ENCODE measurements around the gene FPGS.
"Not testable (repeated sequence)": the region's sequence is repeated elsewhere in the genome, so short reads cannot be mapped to it uniquely, and the experiment has no call there.

The FPGS gene

GRCh38 chr9:127812011-127812410 is 9.3 kb downstream of the FPGS start:
- DNase-seq (ENCODE audit: low spot score): no peak

GRCh38 chr9:127812936-127813675 is 10.4 kb downstream of the FPGS start:
- DNase-seq (ENCODE audit: low spot score): no peak

DNA sequence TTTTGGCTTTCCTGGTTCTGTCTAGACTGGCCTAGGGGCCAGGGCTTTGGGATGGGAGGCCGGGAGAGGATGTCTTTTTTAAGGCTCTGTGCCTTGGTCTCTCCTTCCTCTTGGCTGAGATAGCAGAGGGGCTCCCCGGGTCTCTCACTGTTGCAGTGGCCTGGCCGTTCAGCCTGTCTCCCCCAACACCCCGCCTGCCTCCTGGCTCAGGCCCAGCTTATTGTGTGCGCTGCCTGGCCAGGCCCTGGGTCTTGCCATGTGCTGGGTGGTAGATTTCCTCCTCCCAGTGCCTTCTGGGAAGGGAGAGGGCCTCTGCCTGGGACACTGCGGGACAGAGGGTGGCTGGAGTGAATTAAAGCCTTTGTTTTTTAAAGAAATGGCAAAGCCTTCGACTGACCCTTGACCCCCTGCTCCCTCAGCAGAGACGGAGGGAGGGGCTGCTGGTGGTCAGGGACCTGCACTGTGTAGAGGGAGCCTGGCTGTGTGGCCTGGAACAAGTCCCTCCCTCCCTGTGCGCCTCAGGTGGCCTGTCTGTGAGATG is 11.1 kb downstream of the FPGS start:
- no peak for DNase-seq (ENCODE audit: low spot score)

DNA sequence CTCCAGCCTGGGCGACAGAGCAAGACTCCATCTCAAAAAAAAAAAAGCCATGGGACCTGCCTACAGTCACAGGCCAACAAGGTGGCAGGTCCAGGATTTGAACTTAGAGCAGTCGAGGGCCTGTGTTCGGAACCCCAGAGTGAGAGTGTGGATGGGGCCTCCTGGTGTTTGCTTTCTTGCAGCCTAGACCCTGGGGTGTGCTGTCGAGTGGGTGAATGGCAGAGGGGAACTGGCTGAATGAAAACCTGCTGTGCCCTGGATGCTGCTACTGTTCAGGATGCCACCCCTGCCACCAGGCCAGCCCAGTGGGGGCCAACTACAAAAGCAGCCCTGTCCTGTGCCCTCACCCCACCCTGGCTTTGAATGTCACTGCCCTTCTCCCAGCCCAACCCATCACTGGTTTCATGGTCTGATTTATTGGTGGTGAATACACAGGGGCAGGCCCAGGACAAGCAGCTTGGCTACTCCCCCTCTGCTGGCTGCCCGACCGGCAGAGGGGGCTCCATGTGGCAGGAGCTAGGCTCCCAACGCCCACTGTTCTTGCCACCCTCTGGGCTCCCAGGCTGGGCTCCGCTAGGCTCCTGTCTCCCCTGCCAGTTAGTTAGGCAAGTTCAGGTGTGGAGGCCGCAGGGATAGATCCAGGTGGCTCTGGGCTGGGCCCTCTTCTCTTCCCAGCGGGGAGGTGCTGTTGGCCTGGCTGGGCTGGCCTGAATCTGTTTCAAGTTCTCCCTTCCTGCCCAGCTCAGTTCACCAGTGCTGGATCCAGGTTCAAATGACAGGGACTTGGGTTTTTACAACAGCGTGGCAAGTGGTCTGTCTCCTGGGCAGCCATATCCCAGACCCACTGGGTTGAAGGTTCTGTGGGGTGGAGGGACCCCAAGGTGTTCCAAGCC is 12.2 kb downstream of the FPGS start:
- no peak for DNase-seq (ENCODE audit: low spot score)

DNA sequence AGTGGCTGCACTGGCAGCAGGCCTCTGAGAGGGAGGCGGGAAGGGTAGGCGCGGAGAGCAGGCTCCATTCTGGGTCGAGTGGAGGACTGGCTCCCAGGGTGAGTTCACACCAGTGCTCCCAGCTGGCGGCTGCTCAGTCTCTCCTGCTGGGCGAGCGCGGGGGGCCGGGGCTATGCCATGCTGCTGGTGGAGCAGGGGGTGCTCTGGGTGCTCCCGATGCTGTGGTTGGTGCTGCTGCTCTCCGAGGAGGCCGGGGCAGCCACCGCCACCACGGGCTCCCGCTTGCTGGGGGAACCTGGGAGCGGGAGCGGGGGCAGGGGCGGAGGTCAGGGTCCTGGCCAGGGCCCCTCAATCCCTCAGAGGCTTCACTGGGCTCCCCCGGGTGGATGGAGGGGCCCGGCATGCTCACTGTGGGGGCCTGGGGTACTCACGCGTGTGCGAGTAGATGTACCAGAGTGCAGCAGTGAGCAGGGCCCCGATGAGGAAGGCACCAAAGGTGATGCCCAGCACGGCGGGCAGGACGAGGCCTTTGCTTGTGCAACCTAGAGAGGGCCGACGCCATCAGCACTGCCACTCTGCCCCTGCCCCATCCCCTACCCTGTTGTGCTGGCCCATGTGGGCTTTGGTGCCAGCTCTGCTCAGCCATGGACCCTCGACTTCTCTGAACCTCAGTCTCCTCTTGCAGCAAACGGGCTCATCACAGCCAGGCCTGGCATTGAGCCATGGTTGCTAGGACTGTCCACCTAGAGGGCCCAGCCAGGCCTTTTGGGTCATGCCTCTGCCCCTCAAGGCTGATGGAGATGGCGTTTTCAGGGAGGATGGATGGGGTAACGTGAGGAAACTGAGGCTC is 13.1 kb downstream of the FPGS start:
- DNase-seq (ENCODE audit: low spot score): no peak

DNA sequence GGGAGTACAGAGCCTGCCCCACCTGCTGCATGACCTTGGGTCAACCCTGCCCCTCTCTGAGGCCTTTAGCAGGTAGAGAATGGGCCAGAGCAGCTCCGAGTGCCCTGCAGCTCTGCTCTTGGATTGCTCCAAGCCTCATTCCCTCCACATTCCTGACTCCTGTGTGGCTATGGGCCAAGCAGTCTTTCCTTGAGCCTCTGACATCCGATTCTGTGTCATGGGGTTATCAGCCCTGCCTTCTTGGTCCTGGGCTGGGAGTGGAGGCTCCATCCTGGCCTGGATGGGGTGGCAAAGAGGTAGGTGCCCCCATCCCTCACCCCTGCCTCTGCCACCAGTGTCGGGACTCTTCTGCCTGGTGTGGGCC is 13.7 kb downstream of the FPGS start:
- no peak for DNase-seq (ENCODE audit: low spot score)

GRCh38 chr9:127816728-127817127 is 14.0 kb downstream of the FPGS start:
- no peak for DNase-seq (ENCODE audit: low spot score)

- peak; percentile 70 for DNase-seq (ENCODE audit: low spot score)
These were observed 15.3 kb downstream of the FPGS start for GRCh38 chr9:127817881-127818434.

- DNase-seq (ENCODE audit: low spot score): no peak
These were observed 15.9 kb downstream of the FPGS start for GRCh38 chr9:127818574-127818973.

DNA sequence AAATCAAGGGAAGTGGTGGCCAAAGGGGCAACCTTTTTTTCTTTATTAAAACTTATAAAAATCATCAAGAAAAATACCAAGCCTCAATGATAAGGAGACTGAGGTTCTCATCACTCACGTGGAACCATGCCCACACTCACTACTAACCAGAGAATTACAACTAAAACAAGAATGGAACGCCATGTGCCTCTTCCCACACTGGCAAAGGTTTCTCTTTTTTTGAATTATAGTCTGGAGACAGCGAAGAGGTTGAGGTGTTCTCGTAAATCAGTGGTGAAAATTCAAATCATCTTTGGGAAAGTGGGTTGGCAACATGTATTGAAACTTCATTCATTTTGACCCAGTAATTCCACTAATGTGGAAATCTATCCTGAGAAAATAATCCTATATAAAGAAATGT is 19.4 kb downstream of the FPGS start:
- DNase-seq (ENCODE audit: low spot score): no peak

DNA sequence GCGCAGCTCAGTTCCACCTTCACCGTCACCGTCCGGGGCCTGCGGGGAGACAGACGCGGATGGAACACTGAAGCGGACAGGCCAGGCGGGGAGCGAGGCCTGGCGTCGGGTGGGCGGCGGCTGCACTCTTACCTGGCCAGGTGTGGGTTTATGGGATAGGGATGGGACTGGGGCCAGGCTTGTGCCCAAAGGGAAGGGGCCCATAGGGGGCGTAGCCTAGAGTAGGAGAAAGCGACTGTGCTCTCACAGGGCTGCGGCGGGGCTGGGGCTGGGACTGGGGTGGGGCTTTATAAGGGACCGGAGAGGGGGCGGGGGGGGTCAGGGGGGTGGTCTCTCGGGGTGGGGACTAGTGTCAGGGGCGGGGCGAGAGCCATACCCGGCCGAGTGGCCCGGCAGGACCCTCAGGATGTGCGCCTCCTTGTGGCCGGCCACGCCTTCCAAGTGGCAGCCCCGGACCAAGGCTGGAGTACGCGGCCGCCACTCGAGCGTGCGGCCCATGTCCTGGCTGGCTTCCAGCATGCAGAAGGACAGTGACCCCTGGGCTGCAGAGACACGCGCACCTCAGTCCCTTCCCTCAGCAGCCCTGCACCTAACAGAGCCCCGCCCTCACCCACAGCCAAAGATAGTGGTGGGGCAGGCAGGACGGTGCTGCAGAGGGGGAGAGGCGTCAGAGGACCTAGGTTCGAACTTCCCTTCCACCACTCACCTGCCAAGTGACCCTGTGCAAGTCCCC is 22.8 kb downstream of the FPGS start:
- no peak for DNase-seq (ENCODE audit: low spot score)

GRCh38 chr9:127826253-127826913 is 23.7 kb downstream of the FPGS start:
- DNase-seq (ENCODE audit: low spot score): no peak

- no peak for DNase-seq (ENCODE audit: low spot score)
These were observed 25.8 kb downstream of the FPGS start for GRCh38 chr9:127828262-127829031.

GRCh38 chr9:127829205-127829906 is 26.7 kb downstream of the FPGS start:
- no peak for DNase-seq (ENCODE audit: low spot score)

DNA sequence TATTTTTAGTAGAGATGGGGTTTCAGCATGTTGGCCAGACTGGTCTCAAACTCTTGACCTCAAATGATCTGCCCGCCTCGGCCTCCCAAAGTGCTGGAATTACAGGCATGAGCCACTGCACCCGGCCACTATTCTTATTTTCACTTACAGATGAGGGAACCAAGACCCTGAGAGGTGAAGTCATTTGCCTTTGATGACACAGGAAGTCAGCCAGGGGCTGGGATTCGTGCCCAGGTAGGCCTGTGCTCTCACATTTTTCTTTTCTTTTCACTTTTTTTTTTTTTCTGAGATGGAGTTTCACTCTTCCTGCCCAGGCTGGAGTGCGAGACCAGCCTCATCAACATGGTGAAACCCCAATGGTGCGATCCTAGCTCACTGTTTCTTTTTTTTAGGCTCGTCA is 29.6 kb downstream of the FPGS start:
- DNase-seq (ENCODE audit: low spot score): no peak

DNA sequence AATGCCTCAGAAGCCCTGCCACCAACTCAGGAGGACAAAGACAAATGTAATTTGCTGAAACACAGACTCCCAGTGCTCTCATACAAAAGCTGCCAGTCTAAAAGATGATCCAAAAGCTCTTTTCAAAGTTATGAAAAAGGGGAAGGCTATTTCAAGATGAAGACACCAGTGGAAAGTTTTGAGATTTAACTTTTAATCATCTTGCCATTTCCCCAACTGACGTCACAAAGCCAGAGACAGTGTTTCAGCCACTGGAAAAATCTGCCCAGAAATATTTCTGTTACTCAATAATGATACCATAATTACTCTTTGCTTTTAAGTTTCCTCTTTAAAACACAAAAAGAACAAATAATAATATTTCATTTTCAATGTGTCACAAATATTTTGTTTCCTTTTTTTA is 30.9 kb downstream of the FPGS start:
- no peak for DNase-seq (ENCODE audit: low spot score)

DNA sequence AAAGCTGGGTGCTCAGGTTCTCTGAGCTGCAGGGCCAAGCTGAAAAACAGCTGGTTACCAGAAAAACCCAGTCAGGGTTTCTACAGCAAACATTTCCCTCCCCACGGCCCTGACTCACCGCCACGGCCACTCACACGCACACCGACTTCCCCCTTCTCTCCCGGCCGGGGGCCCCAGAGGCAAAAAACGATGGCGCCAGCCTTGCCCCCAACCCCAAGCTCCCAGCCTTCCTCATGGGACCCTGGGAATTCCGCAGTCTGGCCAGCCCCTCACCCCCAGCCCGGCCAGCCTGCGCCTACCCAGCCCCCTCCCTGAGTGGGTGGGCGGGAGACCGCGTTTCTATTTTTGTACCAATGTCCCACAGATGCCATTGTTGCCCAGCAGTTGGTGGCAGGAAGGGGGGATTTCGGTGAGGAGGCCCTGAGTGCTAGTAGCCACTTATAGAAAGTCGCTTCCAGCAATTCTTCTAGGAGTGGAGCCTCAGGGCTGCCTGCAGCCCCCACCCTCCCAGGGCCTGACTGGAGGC is 33.4 kb downstream of the FPGS start:
- DNase-seq (ENCODE audit: low spot score): no peak

DNA sequence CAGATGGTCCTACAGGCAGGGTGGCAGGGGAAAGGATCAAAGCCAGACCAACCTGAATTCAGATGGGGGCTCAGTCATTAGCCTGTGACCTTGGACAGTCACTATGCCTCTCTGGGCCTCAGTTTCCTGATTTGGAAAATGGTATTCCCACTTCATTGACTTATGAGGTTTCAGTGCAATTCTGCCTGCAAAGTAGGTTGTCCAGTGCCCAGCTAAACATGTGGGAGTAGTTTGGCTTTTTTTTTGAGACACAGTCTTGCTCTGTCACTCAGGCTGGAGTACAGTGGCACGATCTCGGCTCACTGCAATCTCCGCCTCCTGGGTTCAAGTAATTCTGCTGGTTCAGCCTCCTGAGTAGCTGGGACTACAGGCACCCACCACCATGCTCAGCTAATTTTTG is 33.9 kb downstream of the FPGS start:
- DNase-seq (ENCODE audit: low spot score): not testable (repeated sequence)

DNA sequence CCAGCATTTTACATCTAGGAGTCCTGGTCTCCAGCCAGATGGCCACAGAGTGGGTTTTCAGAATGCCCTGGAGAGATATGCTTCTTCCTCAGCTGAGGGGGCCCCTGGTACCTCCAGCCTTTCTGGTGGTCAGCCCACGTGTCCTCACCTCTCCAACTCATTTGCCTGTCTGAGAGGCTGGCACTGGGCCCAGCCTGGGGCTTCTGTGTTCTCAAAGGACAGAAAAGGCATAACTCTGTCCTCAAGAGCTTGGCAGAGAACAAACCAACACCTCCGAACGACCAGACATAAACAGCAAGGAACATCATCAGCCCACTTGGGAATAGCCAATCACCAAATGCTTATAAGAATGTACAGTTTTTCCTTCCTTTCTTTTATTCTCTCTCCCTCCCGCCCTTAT is 34.7 kb downstream of the FPGS start:
- no peak for DNase-seq (ENCODE audit: low spot score)

Data from cerebellar cortex (tissue), 1 donor.